Caco-2 (cell line): ENCODE results near the gene GANAB. TPM values are rescaled to one million over a fixed set of nuclear protein-coding genes. Genes with fewer than 3 reads are reported as not detected.

Source experiments
- BruUV-seq: library from RNA; stranded (reverse); fragments of 400-500 nt; replicated peaks from 2 replicates; lab custom pipeline; 2021; lab: Mats Ljungman, UMichigan
- CTCF ChIA-PET: fragments of 300-600 bp; sonication (Branson Sonifier 250); formaldehyde crosslinking; loops from one replicate; lab custom pipeline; 2022; ENCODE audit warnings: antibody characterized with exemption; lab: Charles Lee
- POLR2A ChIA-PET: fragments of 300-600 bp; sonication (Branson Sonifier 250); formaldehyde crosslinking; loops from one replicate; lab custom pipeline; 2022; ENCODE audit warnings: antibody characterized with exemption; lab: Charles Lee
- DNase-seq, 2 experiments: peaks; one replicate each; pipeline versions ENCODE4 v3.0.0 to v3.0.0-alpha.2; 2020 to 2022
- H3K27me3 ChIP-seq: replicated peaks from 2 replicates; pipeline ENCODE4 v1.6.0; 2011; ENCODE audit warnings: low read length; ENCODE audit not compliant: control insufficient read depth, insufficient read depth
- H3K36me3 ChIP-seq: 2 replicates; pipeline ENCODE4 v1.5.1; 2011; ENCODE audit warnings: low read length; ENCODE audit not compliant: control insufficient read depth, insufficient read depth
- H3K4me1 ChIP-seq: fragments of 250-450 bp; sonication (Bioruptor Pico); 2 replicates; pipeline ENCODE4 v1.5.1; 2020; ENCODE audit warnings: mild to moderate bottlenecking
- H3K4me3 ChIP-seq: 2 replicates; pipeline ENCODE4 v1.5.1; 2011; ENCODE audit warnings: low read depth, mild to moderate bottlenecking, control low read depth, low read length
- H3K9me3 ChIP-seq: fragments of 250-450 bp; sonication (Bioruptor Pico); 2 replicates; pipeline ENCODE4 v1.5.1; 2020; ENCODE audit warnings: mild to moderate bottlenecking, moderate library complexity
- H3K27ac Mint-ChIP-seq: one replicate; pipeline ENCODE4 v1.8.0; 2022; ENCODE audit warnings: mixed read lengths; ENCODE audit not compliant: unreplicated experiment
- H3K27me3 Mint-ChIP-seq: one replicate; pipeline ENCODE4 v1.8.0; 2022; ENCODE audit warnings: mixed read lengths; ENCODE audit not compliant: insufficient read depth, unreplicated experiment
- H3K36me3 Mint-ChIP-seq: one replicate; pipeline ENCODE4 v1.8.0; 2022; ENCODE audit warnings: mild to moderate bottlenecking, mixed read lengths; ENCODE audit not compliant: insufficient read depth, unreplicated experiment
- H3K4me1 Mint-ChIP-seq: one replicate; pipeline ENCODE4 v1.8.0; 2022; ENCODE audit warnings: low read depth, mixed read lengths; ENCODE audit not compliant: unreplicated experiment
- H3K4me3 Mint-ChIP-seq: one replicate; pipeline ENCODE4 v1.8.0; 2022; ENCODE audit warnings: mild to moderate bottlenecking, moderate library complexity, mixed read lengths; ENCODE audit not compliant: unreplicated experiment
- H3K9me3 Mint-ChIP-seq: one replicate; pipeline ENCODE4 v1.8.0; 2022; ENCODE audit warnings: mixed read lengths; ENCODE audit not compliant: unreplicated experiment
- CTCF ChIP-seq, 2 experiments: fragments of 200-600 bp in 1 of 2; IDR thresholded peaks; 1 replicate in 1 of 2; 2 replicates in 1 of 2; pipeline versions ENCODE4 v1.5.1 to v1.8.0; 2011 to 2022; ENCODE audit warnings: antibody characterized with exemption in 1 of 2, control low read depth in 1 of 2, inconsistent platforms in 1 of 2, low read depth in 1 of 2, low read length in 1 of 2, mild to moderate bottlenecking in 1 of 2, moderate library complexity in 1 of 2; ENCODE audit not compliant: insufficient read depth in 1 of 2, severe bottlenecking in 1 of 2, unreplicated experiment in 1 of 2
- intact Hi-C: fragments of 100-400 bp; cut with micrococcal nuclease; formaldehyde crosslinking; loops from one replicate; pipeline ENCODE4 v1.10.0; 2022; ENCODE audit not compliant: unreplicated experiment
- total RNA-seq: library from RNA; stranded (reverse); gene quantifications from 2 replicates; pipeline ENCODE4 v1.2.3, GENCODE V29; 2022

The GANAB gene
- total RNA-seq, 1 experiment from 2014 or later, result 442 TPM

GRCh38 chr11:62577046-62577714 lies 69.2 kb downstream of the GANAB start:
- Mint-ChIP-seq H3K4me3 (peak overlapping the region; percentile 24), H3K36me3 (peaks cover 84% of the 10 kb centered on the region), H3K27ac (no peak overlapping the region), H3K4me1 (peaks cover 49% of the 10 kb centered on the region), H3K27me3 (no peaks in the 10 kb centered on the region), H3K9me3 (no peaks in the 10 kb centered on the region)
- ChIA-PET CTCF (no interaction called here), POLR2A (interaction anchor here (0.5 to 0.6 kb wide), 2 partner anchors 610 to 1065 kb away, joined by 3 read pairs; partner anchors contain the start of gene FTH1)
- no peak for DNase-seq
- Histone ChIP-seq H3K4me3 (no peak overlapping the region), H3K27me3 (no peaks in the 10 kb centered on the region), H3K4me1 (peaks cover 12% of the 10 kb centered on the region), H3K9me3 (no peaks in the 10 kb centered on the region), H3K36me3 (peaks cover 3% of the 10 kb centered on the region; the same call in 1 of the 2 replicates)
- intact Hi-C loops, result no loop called here
- BruUV-seq, result no TSS peak
- no peak for TF ChIP-seq CTCF (IDR thresholded peaks at IDR 0.05; ENCODE audit: insufficient read depth in 1 of 2, low read depth in 1 of 2, low read length in 1 of 2, severe bottlenecking in 1 of 2, unreplicated experiment in 1 of 2)

GRCh38 chr11:62575837-62576236 lies 70.6 kb downstream of the GANAB start:
- Mint-ChIP-seq H3K4me1 (peaks cover 57% of the 10 kb centered on the region), H3K9me3 (no peaks in the 10 kb centered on the region), H3K36me3 (peaks cover 84% of the 10 kb centered on the region), H3K27ac (peak overlapping the region; percentile 100), H3K4me3 (peak overlapping the region; percentile 97), H3K27me3 (no peaks in the 10 kb centered on the region)
- Histone ChIP-seq H3K36me3 (peaks cover 5% of the 10 kb centered on the region; the same call in 1 of the 2 replicates), H3K27me3 (no peaks in the 10 kb centered on the region), H3K4me3 (no peak overlapping the region), H3K9me3 (no peaks in the 10 kb centered on the region), H3K4me1 (peaks cover 25% of the 10 kb centered on the region)
- BruUV-seq, result no TSS peak
- no peak for DNase-seq
- CTCF ChIA-PET, result no interaction called here
- POLR2A ChIA-PET, result no interaction called here
- TF ChIP-seq CTCF (IDR thresholded peaks at IDR 0.05; ENCODE audit: insufficient read depth in 1 of 2, low read depth in 1 of 2, low read length in 1 of 2, severe bottlenecking in 1 of 2, unreplicated experiment in 1 of 2), result no peak
- intact Hi-C loops, result no loop called here

GRCh38 chr11:62575156-62575555 lies 71.3 kb downstream of the GANAB start:
- peak overlapping the region; percentile 62 for H3K4me3 ChIP-seq
- no peak for DNase-seq
- peak overlapping the region; percentile 97 for H3K4me3 Mint-ChIP-seq
- peaks cover 6% of the 10 kb centered on the region; the same call in 1 of the 2 replicates for H3K36me3 ChIP-seq
- peaks cover 25% of the 10 kb centered on the region for H3K4me1 ChIP-seq
- H3K36me3 Mint-ChIP-seq, result peaks cover 88% of the 10 kb centered on the region
- intact Hi-C loops, result no loop called here
- no peak for TF ChIP-seq CTCF (IDR thresholded peaks at IDR 0.05; ENCODE audit: insufficient read depth in 1 of 2, low read depth in 1 of 2, low read length in 1 of 2, severe bottlenecking in 1 of 2, unreplicated experiment in 1 of 2)
- BruUV-seq, result no TSS peak
- CTCF ChIA-PET, result interaction anchor here (1.7 to 2.1 kb wide), 2 partner anchors 13 to 151 kb away, joined by 6 to 10 read pairs; no protein-coding TSS in a partner anchor
- H3K27ac Mint-ChIP-seq, result peak overlapping the region; percentile 100
- POLR2A ChIA-PET, result interaction anchor here (1.6 to 2.1 kb wide), 4 partner anchors 14 to 90 kb away, joined by 26 to 116 read pairs (median 32); partner anchors contain the start of genes C11orf98, CSKMT and TUT1
- no peaks in the 10 kb centered on the region for H3K9me3 ChIP-seq
- peaks cover 56% of the 10 kb centered on the region for H3K4me1 Mint-ChIP-seq
- H3K27me3 ChIP-seq, result no peaks in the 10 kb centered on the region
- H3K9me3 Mint-ChIP-seq, result no peaks in the 10 kb centered on the region
- no peaks in the 10 kb centered on the region for H3K27me3 Mint-ChIP-seq

Other genes with a start within 250 kb of the GANAB start
- gene SCGB1A1, start 227.6 kb downstream of the GANAB start, total RNA-seq, result not detected in 2 replicates
- 312 and 324 TPM in 2 replicates for gene AHNAK, start 99.8 kb downstream of the GANAB start, total RNA-seq
- gene EEF1G, start 72.7 kb downstream of the GANAB start, total RNA-seq, result 2,004 and 2,035 TPM in 2 replicates
- gene TUT1, start 55.1 kb downstream of the GANAB start, total RNA-seq, result 27.2 and 30.2 TPM in 2 replicates
- gene MTA2, start 44.7 kb downstream of the GANAB start, total RNA-seq, result 134 and 135 TPM in 2 replicates
- 61.2 and 68.7 TPM in 2 replicates for gene EML3, start 33.8 kb downstream of the GANAB start, total RNA-seq
- 1.1 and 1.3 TPM in 2 replicates for gene ROM1, start 33.4 kb downstream of the GANAB start, total RNA-seq
- gene B3GAT3, start 24.6 kb downstream of the GANAB start, total RNA-seq, result 37.2 and 37.6 TPM in 2 replicates
- 22.2 TPM in 2 replicates for gene INTS5, start 6.7 kb upstream of the GANAB start, total RNA-seq
- 115 and 123 TPM in 2 replicates for gene C11orf98, start 18.6 kb upstream of the GANAB start, total RNA-seq
- gene CSKMT, start 18.7 kb upstream of the GANAB start, total RNA-seq, result 38.2 and 40.1 TPM in 2 replicates
- gene UQCC3, start 25.1 kb upstream of the GANAB start, total RNA-seq, result 23.9 and 24.0 TPM in 2 replicates
- 11.9 and 13.6 TPM in 2 replicates for gene LBHD1, start 25.7 kb upstream of the GANAB start, total RNA-seq
- gene UBXN1, start 32.5 kb upstream of the GANAB start, total RNA-seq, result 116 and 118 TPM in 2 replicates
- gene LRRN4CL, start 42.9 kb upstream of the GANAB start, total RNA-seq, result 0.35 and 0.64 TPM in 2 replicates
- gene BSCL2, start 60.8 kb upstream of the GANAB start, total RNA-seq, result 39.2 and 48.2 TPM in 2 replicates
- not detected in 2 replicates for gene GNG3, start 61.1 kb upstream of the GANAB start, total RNA-seq
- gene HNRNPUL2, start 80.8 kb upstream of the GANAB start, total RNA-seq, result 60.0 and 62.9 TPM in 2 replicates
- 47.0 and 53.6 TPM in 2 replicates for gene TTC9C, start 81.9 kb upstream of the GANAB start, total RNA-seq
- 8.2 and 10.9 TPM in 2 replicates for gene ZBTB3, start 107.5 kb upstream of the GANAB start, total RNA-seq
- 139 TPM in 2 replicates for gene POLR2G, start 115.0 kb upstream of the GANAB start, total RNA-seq
- 26.8 and 30.1 TPM in 2 replicates for gene TAF6L, start 124.8 kb upstream of the GANAB start, total RNA-seq
- 59.9 and 68.4 TPM in 2 replicates for gene TMEM179B, start 140.8 kb upstream of the GANAB start, total RNA-seq
- 22.7 and 28.1 TPM in 2 replicates for gene TMEM223, start 145.4 kb upstream of the GANAB start, total RNA-seq
- 77.5 and 77.6 TPM in 2 replicates for gene NXF1, start 158.8 kb upstream of the GANAB start, total RNA-seq
- gene STX5, start 185.4 kb upstream of the GANAB start, total RNA-seq, result 39.9 and 44.2 TPM in 2 replicates
- gene TEX54, start 186.2 kb upstream of the GANAB start, total RNA-seq, result 0.95 TPM in 1 of 2 replicates, not detected in the other
- gene WDR74, start 193.0 kb upstream of the GANAB start, total RNA-seq, result 112 and 115 TPM in 2 replicates
- gene SLC3A2, start 234.3 kb upstream of the GANAB start, total RNA-seq, result 763 and 879 TPM in 2 replicates